Measurements from ENCODE around the gene ABHD16A.

The ABHD16A gene

GRCh38 chr6:31662124-31662723 lies 40.9 kb downstream of the ABHD16A start:
- no peak for DNase-seq (ENCODE audit: low read depth)

GRCh38 chr6:31661262-31662123 lies 41.6 kb downstream of the ABHD16A start:
- DNase-seq (ENCODE audit: low read depth) = no peak

GRCh38 chr6:31660381-31661261 lies 42.5 kb downstream of the ABHD16A start, which contains the start of gene C6orf47:
Gene C6orf47, minus strand, starts transcription at chr6:31660778. Its CDS starts 831 bp downstream, at chr6:31659947.
- DNase-seq (ENCODE audit: low read depth) = no peak

GRCh38 chr6:31659649-31660380 lies 43.3 kb downstream of the ABHD16A start:
- DNase-seq (ENCODE audit: low read depth) = no peak

- DNase-seq (ENCODE audit: low read depth) = no peak
Measured at GRCh38 chr6:31658983-31659648, 44.0 kb downstream of the ABHD16A start.

- DNase-seq (ENCODE audit: low read depth) = no peak
Measured at GRCh38 chr6:31658158-31658688, 44.9 kb downstream of the ABHD16A start.

GRCh38 chr6:31657406-31658157 lies 45.5 kb downstream of the ABHD16A start:
- no peak for DNase-seq (ENCODE audit: low read depth)

- DNase-seq (ENCODE audit: low read depth) = no peak
Measured at GRCh38 chr6:31655349-31656237, 47.5 kb downstream of the ABHD16A start, which contains the start of gene APOM. Gene APOM, plus strand, starts transcription at chr6:31655894. Its CDS starts 73 bp downstream, at chr6:31655967.

GRCh38 chr6:31654574-31655348 lies 48.4 kb downstream of the ABHD16A start:
- no peak for DNase-seq (ENCODE audit: low read depth)

- DNase-seq (ENCODE audit: low read depth) = no peak
Measured at GRCh38 chr6:31652925-31653724, 50.0 kb downstream of the ABHD16A start.

GRCh38 chr6:31651602-31652191 lies 51.4 kb downstream of the ABHD16A start:
- DNase-seq (ENCODE audit: low read depth) = no peak

GRCh38 chr6:31645325-31645724 lies 57.8 kb downstream of the ABHD16A start:
- no peak for DNase-seq (ENCODE audit: low read depth)

GRCh38 chr6:31643818-31644454 lies 59.2 kb downstream of the ABHD16A start:
- no peak for DNase-seq (ENCODE audit: low read depth)

GRCh38 chr6:31642798-31643570 lies 60.1 kb downstream of the ABHD16A start:
- DNase-seq (ENCODE audit: low read depth) = no peak

- no peak for DNase-seq (ENCODE audit: low read depth)
Measured at GRCh38 chr6:31641370-31641769, 61.8 kb downstream of the ABHD16A start.

- DNase-seq (ENCODE audit: low read depth) = no peak
Measured at GRCh38 chr6:31640612-31641011, 62.5 kb downstream of the ABHD16A start.
